Nephron progenitor cell (in vitro differentiated cells): ENCODE measurements around the gene TAF4B.

Experiments
- DNase-seq: peaks from one replicate; pipeline ENCODE4 v3.0.0; 2021
- H3K27ac Mint-ChIP-seq: 2 replicates; pipeline ENCODE4 v1.8.0; 2021; ENCODE audit warnings: mild to moderate bottlenecking, moderate library complexity, mixed read lengths
- H3K27me3 Mint-ChIP-seq: 2 replicates; pipeline ENCODE4 v1.8.0; 2021; ENCODE audit warnings: mild to moderate bottlenecking, low read depth, mixed read lengths; ENCODE audit not compliant: poor library complexity
- H3K36me3 Mint-ChIP-seq: 2 replicates; pipeline ENCODE4 v1.8.0; 2021; ENCODE audit warnings: low read depth, mixed read lengths
- H3K4me1 Mint-ChIP-seq: 2 replicates; pipeline ENCODE4 v1.8.0; 2021; ENCODE audit warnings: mixed read lengths
- H3K4me3 Mint-ChIP-seq: 2 replicates; pipeline ENCODE4 v1.8.0; 2021; ENCODE audit warnings: mild to moderate bottlenecking, moderate library complexity, mixed read lengths
- H3K9me3 Mint-ChIP-seq: 2 replicates; pipeline ENCODE4 v1.8.0; 2021; ENCODE audit warnings: mild to moderate bottlenecking, moderate library complexity, mixed read lengths
- CTCF ChIP-seq: fragments of 200-600 bp; sonication (generic); IDR thresholded peaks from 2 replicates; pipeline ENCODE4 v1.5.0; 2021; ENCODE audit warnings: antibody characterized with exemption

TAF4B gene

GRCh38 chr18:26421503-26421902 lies 195.3 kb downstream of the TAF4B start:
- Mint-ChIP-seq H3K4me3 (no peak overlapping the region), H3K9me3 (no peaks in the 10 kb centered on the region), H3K27me3 (peaks cover 15% of the 10 kb centered on the region), H3K27ac (no peak overlapping the region), H3K36me3 (no peaks in the 10 kb centered on the region), H3K4me1 (peaks cover 32% of the 10 kb centered on the region)
- DNase-seq = no peak
- TF ChIP-seq CTCF = no peak

DNA sequence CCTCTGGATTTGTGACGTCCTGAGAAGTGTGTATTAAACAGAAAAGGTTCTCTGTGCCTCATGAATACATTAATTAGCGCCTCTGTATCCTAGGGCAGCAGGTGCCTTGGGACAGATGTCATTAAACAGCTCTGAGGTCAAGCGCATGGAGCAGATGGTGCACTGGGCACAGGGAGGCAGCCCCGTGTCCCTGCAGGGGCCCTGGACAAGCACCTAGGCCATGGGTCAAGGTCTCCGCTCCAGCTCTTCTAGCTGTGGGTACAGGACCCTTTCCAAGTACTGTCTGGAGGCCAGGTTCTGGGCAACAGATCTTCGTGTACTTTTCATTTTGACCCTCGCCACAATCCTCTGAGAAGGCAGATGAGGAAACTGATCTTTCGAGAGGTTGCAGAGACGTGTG lies 195.7 kb downstream of the TAF4B start:
- no peaks in the 10 kb centered on the region for H3K36me3 Mint-ChIP-seq
- no peak overlapping the region for H3K27ac Mint-ChIP-seq
- no peaks in the 10 kb centered on the region for H3K9me3 Mint-ChIP-seq
- no peak for TF ChIP-seq CTCF
- H3K27me3 Mint-ChIP-seq = peaks cover 15% of the 10 kb centered on the region
- H3K4me1 Mint-ChIP-seq = peaks cover 32% of the 10 kb centered on the region
- no peak overlapping the region for H3K4me3 Mint-ChIP-seq
- DNase-seq = no peak

- H3K36me3 Mint-ChIP-seq = no peaks in the 10 kb centered on the region
- no peak overlapping the region for H3K4me3 Mint-ChIP-seq
- TF ChIP-seq CTCF = no peak
- no peak overlapping the region for H3K27ac Mint-ChIP-seq
- DNase-seq = no peak
- peaks cover 15% of the 10 kb centered on the region for H3K27me3 Mint-ChIP-seq
- H3K4me1 Mint-ChIP-seq = peaks cover 32% of the 10 kb centered on the region
- H3K9me3 Mint-ChIP-seq = no peaks in the 10 kb centered on the region
Measured at GRCh38 chr18:26422472-26423162, 196.4 kb downstream of the TAF4B start.

DNA sequence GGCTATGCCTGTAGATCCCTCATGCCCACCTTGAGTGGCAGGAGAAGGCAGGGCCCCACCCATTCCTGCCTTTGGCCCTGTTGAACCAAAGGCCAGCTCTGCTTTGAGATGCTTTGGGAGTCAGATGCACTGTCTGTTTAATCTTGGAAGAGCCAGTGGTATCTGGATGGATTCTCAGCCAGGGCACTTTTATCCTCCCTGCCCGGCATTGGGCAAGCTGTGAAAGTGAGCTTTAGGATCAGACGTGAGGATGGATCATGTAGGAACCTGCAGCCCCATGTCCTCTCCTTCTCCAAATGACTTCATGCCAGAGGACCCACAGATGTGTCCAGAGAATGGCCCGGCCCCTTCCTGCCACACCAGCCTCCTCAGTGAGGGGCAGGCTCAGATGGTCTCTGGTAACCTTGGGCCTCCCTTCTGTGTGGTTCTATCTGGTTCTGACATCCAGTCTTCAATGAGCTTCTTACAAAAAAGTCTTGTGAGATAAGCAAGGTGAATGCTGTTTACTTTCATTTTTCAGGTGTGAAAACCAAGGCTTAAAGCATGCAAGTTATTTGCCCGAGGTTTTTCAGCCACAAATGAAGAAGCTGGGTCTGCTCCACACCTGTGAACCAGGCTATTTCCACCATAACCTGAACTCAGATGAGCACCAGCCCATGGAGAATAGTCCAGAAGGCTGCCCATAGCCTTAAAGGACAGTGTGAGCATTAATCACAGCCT lies 198.3 kb downstream of the TAF4B start:
- H3K4me3 Mint-ChIP-seq = no peak overlapping the region
- DNase-seq = no peak
- H3K27ac Mint-ChIP-seq = no peak overlapping the region
- no peaks in the 10 kb centered on the region for H3K36me3 Mint-ChIP-seq
- peaks cover 41% of the 10 kb centered on the region for H3K4me1 Mint-ChIP-seq
- peaks cover 15% of the 10 kb centered on the region for H3K27me3 Mint-ChIP-seq
- no peaks in the 10 kb centered on the region for H3K9me3 Mint-ChIP-seq
- TF ChIP-seq CTCF = no peak

- Mint-ChIP-seq H3K9me3 (no peaks in the 10 kb centered on the region), H3K27ac (no peak overlapping the region), H3K36me3 (no peaks in the 10 kb centered on the region), H3K27me3 (peaks cover 15% of the 10 kb centered on the region), H3K4me3 (no peak overlapping the region), H3K4me1 (peaks cover 41% of the 10 kb centered on the region)
- no peak for DNase-seq
- TF ChIP-seq CTCF = no peak
Measured at GRCh38 chr18:26425148-26425531, 198.9 kb downstream of the TAF4B start.
